HG03469 (cell line): ENCODE measurements around the gene GDF7.

Experiments
- ATAC-seq: cut with Tn5 transposase; IDR thresholded peaks from one replicate; pipeline ENCODE4 v1.9.1; 2021; ENCODE audit warnings: mild to moderate bottlenecking, moderate library complexity, moderate number of reproducible peaks; ENCODE audit not compliant: unreplicated experiment

The GDF7 gene

DNA sequence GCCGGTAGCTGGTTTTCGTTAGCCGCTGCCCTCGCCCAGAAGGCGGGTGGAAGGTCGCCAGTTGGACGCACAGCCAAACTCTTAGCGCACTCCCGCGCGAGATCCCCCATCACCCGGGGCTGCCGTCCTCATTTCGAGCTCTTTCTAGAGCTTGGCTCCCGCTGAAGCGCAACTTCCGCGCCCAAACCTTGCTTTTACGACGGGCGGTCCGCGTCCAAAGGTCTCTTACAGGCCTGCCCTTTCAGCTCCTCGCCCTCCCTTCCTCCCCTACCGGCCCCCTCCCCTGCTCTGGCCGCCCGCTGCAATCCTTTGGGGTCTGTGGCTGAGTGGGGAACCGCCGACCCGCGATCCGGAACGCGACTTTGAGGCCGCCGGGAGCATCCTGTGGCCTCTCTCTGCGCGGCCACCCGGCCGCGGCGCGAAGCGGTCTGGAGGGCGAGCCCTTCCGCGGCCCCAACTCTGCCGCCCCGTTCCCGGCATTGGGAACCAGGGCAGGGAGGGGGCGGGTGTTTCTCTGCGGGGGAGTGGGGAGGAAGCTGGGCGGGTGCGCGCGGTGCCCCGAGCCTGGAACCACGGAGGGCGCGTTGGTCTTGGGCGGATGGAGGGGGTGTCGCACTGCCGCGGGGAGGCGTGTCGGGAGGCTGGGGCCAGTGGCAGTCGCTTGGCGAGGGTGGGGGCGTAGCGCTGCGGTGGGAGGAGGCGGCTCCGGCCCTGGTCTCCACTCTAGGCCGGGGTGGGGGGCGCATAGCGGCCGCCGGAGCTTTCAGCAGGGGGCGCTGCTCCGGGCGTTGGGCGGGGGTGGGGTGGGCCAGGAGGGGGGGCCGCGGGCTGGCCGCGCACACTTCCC is at the start of gene GDF7:
Gene GDF7 (plus strand): TSS at position 841 of the 847 bp plus-strand sequence. CDS start 96 bp downstream, outside the sequence.
- ATAC-seq: no peak

DNA sequence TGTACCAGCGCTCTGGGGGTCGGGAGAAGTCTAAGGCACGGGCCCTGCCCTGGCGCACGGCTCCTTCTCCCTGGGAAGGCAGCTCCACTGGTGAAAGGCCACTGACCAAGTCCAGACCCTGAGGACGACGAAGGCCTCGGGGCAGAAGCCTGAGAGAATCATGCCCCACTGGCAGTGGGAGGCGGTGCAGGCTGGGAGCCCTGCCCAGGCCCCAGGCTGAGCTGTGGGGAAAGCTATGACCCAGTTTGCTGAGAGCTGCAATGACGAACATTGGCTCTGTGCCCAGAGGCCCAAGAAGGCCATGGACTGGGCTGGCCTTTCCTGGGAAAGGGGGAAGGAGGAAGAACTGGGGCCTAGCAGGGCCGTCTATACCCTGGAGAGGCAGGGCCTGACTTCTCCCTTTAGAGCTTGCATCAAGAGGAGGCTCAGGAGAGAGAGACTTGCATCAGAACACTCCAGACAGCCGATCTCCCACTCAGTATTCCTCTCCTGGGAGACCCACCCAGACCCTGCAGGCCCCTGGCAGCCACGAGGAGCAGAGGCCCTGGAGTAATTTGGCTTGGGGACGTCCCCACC is 49.0 kb upstream of the GDF7 start:
- ATAC-seq: no peak

DNA sequence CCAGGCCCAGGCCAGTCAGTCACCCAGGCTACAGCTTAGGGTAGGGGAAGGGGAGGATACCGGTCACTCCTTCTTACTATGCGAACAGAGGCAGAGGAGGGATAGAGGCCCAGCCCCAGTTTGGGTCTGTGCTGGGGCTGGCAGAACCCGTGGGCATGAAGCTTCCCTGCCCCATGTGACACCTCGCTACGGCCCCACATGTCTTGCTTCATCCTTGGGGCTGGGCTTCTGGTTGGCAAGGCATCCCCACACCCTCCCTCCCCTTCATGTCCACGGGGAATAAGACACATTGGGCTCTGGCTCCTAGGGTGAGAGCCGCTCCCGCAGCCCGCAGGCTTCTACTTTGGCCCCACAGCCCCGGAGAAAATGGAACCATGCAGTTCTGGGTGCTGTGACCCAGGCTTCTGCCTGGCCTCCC is 48.5 kb upstream of the GDF7 start:
- no peak for ATAC-seq

DNA sequence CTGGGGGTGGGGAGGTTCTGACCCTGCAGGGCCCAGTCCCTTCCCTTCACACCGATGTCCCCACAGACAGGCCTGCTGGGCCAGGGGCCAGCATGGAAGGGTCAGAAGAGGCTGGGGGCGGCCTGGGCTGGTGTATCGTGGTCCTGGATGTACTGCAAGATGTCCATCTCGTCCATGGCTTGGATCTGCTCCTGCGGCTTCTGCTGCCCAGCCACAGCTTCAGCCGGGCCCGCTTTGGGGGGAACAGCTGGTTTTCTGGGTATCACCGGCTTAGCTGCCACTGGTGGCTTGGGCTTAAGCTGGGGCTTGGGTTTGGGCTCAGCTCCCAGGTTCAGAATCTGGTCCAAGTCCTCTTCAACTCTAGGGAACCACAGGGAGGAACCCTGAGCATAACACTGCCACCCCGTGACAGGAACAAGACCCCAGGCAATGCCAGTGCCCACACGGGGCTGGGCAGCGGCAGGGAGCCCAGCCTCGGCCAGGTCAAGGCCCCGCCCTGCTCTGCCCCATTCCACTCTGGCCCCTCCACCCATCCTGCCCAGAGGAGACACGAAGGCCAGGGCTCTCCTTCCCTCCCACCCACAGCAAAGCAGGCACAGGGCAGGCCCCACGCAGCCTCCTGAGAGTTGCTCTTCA is 47.9 kb upstream of the GDF7 start:
- no peak for ATAC-seq

DNA sequence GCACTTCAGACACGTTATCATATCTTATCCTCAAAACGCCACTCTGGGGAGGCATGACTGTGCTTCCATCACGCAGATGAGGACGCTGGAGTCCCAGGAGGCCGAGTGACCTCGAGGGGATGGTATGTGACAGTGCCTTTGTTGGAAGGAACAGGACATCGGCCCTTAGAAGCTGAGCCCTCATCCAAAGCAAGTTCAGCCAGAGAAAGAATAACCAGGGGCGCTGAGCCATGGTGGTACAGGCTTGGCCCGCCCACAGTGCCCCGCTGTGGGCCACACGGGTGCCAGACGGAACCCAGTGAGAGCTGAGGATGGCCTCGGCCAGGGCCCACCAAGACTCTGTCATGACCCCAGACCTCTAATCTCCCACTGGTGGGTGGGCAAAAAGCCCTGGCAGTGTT is 47.3 kb upstream of the GDF7 start:
- ATAC-seq: no peak

DNA sequence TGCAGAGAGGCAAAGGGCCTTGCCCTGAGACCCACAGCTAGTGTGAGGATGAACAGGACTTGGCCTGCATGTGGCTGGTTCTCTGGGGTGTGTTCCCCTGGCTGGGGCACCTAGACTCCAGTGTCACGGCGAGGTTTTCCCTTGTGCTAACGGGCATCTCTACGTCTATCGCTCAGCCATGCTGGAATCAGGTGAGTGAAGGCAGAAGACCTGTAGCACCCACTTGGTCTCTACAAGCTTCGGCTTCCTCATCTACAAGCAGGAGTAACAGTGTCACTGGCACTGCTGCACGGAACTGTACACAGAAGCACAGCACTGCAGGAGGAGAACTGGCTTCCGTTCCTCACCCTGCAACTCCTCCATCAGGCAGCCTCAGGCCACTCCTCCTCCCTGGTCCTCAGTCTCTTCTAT is 46.7 kb upstream of the GDF7 start:
- no peak for ATAC-seq

DNA sequence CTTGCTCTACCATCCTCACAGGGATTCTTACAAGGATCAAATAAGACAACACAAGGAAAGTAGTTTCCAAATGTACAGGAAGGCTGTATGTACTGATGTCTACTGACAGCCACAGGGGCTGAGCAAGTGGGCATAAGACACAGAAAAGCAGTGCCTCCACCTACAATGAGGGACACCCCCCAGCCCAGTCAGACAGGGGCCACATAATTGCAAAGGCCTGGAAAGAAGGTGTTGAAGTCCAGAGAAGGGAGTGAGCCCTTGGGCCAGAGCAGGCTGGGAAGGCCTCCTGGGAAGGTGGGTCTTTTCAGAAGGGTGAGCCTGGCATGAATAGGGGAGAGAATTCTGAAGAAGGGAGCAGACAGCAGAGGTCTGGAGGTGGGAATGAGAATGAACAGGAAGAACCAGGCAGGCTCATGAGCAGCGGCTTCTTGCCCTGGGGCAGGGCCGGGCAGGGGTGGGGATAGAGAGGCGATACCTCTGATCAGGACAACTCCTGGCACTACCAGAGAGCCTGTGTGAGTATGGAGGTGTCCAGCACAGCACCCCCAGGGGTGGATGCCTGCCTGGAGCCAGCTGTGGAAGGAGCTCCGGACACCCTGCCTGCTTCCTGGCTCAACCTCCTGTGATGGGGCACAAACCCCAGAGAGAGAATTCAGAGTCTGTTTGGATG is 46.1 kb upstream of the GDF7 start:
- ATAC-seq: no peak

DNA sequence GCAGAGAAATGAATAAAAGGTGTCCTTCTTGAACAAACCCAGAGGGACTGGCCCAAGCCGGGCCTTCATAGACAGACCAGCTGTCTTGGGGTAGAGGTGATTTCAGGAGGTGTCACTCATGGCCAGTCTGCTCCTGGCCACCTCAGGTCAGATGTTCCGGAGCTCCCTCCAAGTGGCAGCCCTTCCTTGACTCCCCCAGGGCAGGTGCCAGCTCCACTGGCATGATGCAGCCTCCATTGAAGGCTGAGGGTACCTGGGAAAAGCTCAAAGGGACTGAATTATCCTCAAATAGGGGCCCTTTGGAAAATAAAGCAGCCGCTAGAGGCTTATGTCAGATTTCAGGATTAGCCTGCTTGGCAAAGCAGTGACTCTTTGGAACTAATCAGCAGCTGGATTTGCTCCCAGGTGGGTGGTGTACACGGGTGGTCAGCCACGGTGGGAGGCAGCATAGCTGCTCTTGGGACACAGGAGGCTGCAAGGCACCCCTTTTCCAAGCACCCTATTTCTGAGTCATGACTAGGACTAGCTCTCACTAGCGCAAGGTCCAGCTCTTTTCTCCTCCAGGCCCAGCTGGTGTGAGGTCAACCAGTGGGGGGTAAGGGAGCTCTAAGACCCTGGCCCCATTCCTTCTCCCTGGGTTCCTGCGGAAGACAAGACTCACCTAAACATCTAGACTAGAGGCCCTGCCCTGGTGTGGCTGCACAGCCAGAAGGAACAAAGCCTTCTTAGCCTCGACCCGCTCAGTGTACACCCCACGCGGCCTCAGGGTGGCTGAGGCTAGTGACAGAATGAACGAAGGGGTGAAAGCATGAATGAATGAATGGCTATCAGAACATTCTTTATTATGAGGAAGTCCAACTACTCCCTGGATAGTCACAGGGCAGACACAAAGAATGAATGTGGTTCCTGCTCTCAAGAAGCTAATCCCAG is 45.3 kb upstream of the GDF7 start:
- no peak for ATAC-seq

DNA sequence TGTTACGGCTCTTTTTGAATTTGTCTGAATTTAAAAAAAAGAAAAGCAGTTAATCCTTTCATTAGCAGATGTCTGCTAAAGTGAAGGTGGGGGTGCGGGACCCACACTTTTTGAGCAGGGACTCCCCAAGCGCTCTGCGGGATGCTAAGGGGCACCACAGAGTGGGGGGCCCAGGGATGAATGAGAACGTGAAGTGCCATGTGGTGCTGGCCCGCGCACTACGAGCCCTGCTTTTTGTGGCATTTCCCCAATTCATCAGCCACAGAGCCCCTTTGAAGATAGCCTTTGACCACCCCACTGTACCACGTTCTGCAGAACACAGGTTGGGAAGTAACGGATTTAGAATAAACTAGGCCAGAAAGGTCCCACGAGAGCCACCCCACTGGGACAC is 44.7 kb upstream of the GDF7 start:
- ATAC-seq: no peak

DNA sequence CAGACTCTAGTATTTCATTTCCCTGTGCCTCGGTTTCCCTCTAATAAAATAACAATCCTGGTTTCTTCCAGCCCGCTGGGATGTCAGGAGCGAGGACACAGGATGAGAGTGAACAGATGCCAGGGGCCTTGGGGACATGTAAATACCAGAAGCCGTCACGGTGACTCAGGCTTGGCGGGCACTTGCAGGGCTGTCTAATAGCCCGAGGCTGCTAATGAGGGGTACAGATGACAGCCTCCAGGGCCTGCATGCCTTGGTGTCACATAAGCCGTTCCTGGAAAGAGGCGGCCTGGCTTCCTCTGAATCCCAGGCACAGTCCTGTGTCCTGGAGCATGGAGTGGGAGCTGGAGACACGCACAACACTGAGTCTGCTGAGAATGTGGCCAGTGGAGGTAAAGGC is 44.2 kb upstream of the GDF7 start:
- no peak for ATAC-seq

DNA sequence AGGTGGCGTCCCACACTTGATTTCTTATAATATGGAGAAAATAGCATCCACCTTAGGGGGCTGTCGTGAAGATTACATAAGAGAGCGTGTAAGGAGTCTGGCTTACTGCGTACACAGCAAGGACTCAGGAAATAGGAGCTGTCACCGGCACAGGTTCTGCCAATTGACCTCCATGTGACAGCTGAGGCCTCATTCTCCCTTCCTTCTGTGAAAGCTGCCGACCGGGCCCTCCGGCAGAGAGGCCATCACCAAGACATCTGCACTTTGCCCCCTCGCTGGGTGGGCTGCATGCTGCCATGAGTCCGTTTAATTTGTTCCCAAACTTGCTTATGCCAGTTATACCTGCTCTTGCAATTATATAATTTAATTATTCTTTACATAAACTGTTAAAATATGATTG is 43.7 kb upstream of the GDF7 start:
- no peak for ATAC-seq

DNA sequence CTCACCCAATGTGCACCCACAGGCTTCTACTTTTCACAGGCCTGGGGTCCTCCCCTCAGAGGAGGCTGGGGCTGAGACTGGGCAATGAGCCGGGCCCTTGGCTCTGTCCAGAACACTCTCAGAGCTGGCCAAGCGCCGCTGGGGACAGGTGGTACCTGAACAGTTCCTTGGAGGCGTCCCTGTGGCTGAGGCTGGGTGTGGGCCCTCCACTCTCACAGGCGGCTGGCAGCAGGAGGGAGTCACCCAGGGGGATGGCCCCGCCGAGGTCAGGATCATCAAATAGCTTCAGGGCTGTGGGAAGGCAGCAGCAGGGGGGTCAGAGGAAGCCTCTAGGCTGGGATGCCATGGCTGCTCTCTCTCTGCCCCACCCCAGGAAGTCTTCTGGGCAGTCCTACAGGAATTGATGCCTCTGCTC is 43.2 kb upstream of the GDF7 start:
- no peak for ATAC-seq

DNA sequence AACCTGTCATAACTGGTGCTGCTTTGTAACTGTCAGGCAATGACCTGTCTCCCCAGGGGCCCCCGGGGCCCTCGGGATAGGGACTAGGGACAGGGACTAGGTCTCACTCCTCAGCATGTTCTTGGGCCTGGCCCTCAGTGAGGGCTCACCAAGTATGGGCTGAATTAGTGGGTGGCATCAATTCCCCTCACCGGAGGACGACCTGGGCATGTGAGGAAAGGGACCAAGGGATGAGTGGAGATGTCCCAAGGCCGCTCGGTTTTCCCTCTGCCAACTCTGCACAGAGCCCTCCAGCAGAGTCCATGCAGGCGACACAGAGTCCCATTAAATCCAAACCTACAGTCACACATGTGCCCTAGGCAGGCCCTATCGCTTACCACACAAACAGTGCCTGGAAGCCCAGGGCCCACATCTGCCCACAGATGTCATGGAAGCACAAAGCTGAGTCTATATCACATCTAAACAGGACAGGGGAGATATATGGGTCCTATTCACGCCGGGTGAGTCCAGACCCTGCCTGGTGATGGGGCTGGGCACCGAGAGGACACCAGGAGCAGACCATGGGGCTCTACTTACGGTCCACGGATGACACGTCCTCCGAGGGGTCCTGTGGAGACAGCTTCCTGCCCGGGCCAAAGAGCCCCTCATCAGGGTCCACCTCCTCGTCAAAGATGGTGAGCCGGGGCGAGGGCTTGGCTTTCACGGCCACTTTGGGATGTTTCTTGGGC is 42.6 kb upstream of the GDF7 start:
- ATAC-seq: no peak

DNA sequence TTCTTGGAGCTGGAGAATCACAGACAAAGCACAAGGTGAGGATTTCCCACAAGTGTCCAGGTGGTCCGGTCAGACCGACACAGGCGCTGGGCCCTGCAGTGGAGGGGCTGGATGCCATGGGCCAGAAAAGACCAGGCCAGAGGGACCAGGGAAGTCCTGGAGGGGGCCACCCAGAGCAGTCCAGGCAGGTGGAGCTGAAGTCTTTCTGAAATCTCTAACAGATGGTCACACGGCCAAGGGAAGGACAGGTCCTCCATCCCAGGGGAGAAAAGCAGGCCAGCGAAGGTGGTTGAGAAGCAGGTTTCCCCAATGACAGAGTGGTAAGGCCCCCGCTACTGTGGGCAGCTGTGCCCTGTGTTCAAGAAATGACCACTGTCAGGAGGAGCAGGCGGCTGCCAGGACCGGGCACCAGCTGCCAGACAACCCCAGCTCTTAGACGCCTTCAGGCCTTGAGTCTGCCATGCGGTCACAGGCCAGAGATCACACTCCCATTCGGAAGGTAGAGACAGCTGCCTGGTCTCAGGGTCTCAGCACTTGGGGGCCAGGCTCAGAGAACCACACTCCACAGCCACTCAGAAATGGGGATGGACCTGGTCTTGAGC is 42.0 kb upstream of the GDF7 start:
- ATAC-seq: no peak

DNA sequence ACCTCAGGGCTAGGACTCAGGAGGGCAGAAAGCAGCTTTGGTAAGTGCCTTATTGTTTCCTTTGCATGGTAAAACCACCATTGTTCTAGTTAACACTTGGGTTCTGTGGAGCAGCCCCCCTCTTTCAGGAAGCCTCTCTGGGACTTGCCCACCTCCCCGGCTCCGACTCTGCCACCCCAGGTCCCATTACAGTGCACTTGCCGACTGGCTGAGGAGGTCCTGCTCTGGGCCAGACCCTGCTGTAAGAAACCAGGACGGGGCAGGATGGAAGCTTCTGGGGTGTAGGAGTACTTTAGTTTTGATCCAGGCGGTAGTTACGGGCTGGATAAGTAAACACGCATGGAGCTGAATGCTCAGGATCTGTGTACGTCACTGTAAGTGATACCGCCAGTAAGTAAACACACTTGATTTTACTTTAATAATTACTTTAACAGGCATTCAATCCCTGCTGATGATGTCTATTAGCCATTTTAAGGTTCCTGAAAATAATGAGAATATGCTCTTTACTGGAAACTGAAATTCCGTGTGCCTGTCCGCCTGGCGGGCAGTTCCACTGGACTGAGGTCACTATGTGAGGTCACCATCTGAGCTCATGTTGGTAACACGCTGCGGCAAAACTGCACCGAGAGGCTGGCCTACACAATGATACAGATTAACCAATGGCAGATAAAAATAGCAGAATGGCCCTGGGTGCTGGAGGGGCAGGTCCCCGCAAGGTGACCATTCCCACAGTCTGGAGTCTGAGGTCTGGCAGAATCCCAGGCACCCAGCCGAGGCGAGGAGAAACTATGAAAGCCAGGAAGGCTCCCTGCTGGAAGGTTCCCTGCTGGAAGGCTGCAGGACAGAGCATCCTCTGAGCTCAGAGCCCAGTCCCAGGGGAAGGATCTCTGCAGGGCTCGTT is 41.2 kb upstream of the GDF7 start:
- ATAC-seq: no peak

DNA sequence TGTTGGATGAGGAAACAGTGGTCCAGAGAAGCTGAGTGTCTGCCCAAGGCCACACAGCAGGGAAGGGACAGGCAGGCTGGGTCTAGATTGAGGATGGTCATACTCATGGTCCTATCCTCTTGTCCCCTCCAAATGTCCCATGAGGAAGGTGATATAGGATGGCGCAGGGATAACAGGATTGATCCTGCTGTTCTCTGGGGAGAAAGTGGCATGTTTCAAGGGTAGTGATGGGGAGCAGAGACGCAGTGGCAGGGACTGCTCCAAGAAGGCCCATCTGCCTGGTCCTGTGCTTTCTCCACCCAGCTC is 40.6 kb upstream of the GDF7 start:
- no peak for ATAC-seq

DNA sequence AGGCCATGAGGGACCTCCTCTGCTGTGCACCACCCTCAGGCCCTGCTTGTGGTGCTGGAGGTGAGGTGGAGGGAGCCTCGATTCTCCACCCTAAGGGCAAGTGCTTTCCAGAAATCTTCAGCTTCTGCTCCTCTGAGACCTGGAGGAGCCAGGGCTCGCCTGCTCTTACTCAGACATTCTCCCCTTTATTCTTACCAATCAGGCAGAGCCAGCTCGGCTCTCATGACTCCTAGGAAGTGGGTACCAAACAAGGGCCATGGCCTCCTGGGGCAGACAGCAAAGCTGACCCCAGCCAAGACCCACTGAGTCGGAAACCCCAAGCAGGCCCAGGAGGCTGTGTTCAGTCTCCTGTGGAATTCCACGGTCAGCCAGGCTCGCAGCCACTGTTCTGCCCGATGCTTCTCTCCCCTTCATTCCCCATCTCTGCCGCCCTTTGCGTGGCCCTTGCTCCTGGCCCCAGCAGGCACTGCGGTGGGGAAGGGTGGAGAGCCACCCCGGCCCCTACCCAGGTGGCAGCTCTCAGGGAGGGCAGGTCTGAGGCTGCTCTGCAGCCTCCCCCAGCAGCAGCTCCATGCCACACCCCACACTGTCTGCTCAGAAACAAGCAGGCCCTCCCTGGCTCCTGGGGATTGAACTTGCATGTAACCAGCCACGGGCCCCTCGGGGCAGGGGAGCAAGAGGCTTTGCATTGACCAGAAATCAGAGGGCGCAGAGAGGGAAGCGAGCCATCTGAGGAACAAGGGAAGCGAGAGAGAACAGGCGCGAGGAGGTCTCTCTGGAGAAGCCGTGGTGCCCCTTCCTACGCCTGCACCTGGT is 40.0 kb upstream of the GDF7 start:
- ATAC-seq: no peak
